Endothelial cell of umbilical vein (primary cell): ENCODE measurements around the gene RAD18. TPM values are rescaled to one million over a fixed set of nuclear protein-coding genes. Genes with fewer than 3 reads are reported as not detected.

ENCODE experiments used
- BruUV-seq: library from RNA; stranded (reverse); fragments of 400-500 nt; replicated peaks from 2 replicates; lab custom pipeline; 2021; lab: Mats Ljungman, UMichigan
- CTCF ChIA-PET: fragments of 300-600, 350-600 bp; sonication (Branson Sonifier 250); formaldehyde crosslinking; loops from one replicate; lab custom pipeline; 2021; ENCODE audit warnings: antibody characterized with exemption, inconsistent platforms; lab: Charles Lee
- POLR2A ChIA-PET: fragments of 300-600, 350-600 bp; sonication (Branson Sonifier 250); formaldehyde crosslinking; loops from one replicate; lab custom pipeline; 2021; ENCODE audit warnings: antibody characterized with exemption, inconsistent platforms; lab: Charles Lee
- DNase-seq: peaks from one replicate; pipeline ENCODE4 v3.0.0-alpha.2; 2011; ENCODE audit warnings: low read depth, low spot score
- FAIRE-seq: peaks from 2 replicates; lab custom pipeline; 2011; peaks lifted over from hg19 to GRCh38; lab: Jason Lieb, UNC
- H2AFZ ChIP-seq: 2 replicates; pipeline ENCODE4 v1.6.0; 2012; ENCODE audit warnings: low read depth, low read length, control low read depth, inconsistent platforms
- H3K27ac ChIP-seq: 2 replicates; pipeline ENCODE4 v1.5.1; 2011; ENCODE audit warnings: low read depth, mild to moderate bottlenecking, control low read depth, low read length, moderate library complexity; ENCODE audit not compliant: insufficient read depth
- H3K27me3 ChIP-seq, 2 experiments: 2 replicates each; pipeline versions ENCODE4 v1.6.0 to v1.6.1; 2011; ENCODE audit warnings: low read length in 2 of 2, mixed read lengths in 1 of 2; ENCODE audit not compliant: control insufficient read depth in 2 of 2, insufficient read depth in 2 of 2
- H3K36me3 ChIP-seq, 2 experiments: 2 replicates in 1 of 2; 3 replicates in 1 of 2; pipeline ENCODE4 v1.5.1; 2011; ENCODE audit warnings: low read length in 2 of 2, mild to moderate bottlenecking in 1 of 2, moderate library complexity in 1 of 2; ENCODE audit not compliant: control insufficient read depth in 2 of 2, insufficient read depth in 2 of 2; ENCODE audit errors: extremely low read depth in 1 of 2
- H3K4me1 ChIP-seq: 3 replicates; pipeline ENCODE4 v1.5.1; 2011; ENCODE audit warnings: mild to moderate bottlenecking, low read length; ENCODE audit not compliant: control insufficient read depth, insufficient read depth; ENCODE audit errors: extremely low read depth
- H3K4me2 ChIP-seq: 2 replicates; pipeline ENCODE4 v1.6.1; 2011; ENCODE audit warnings: low read length, control low read depth, mixed read lengths; ENCODE audit not compliant: insufficient read depth
- H3K4me3 ChIP-seq, 3 experiments: fragments of 200-600 bp in 1 of 3; sonication (generic), shearing (Covaris generic) in 1 of 3; replicated peaks in 1 of 3; 2 replicates each; pipeline ENCODE4 v1.5.1; 2011 to 2016; ENCODE audit warnings: control low read depth in 3 of 3, low read length in 3 of 3, mild to moderate bottlenecking in 2 of 3, inconsistent platforms in 1 of 3, low read depth in 1 of 3, moderate library complexity in 1 of 3; ENCODE audit not compliant: insufficient read depth in 1 of 3
- H3K79me2 ChIP-seq: 2 replicates; pipeline ENCODE4 v1.6.0; 2012; ENCODE audit warnings: low read length, inconsistent platforms; ENCODE audit not compliant: control insufficient read depth, insufficient read depth
- H3K9ac ChIP-seq: replicated peaks from 2 replicates; pipeline ENCODE3; 2011; ENCODE audit warnings: low read length, control low read depth; ENCODE audit not compliant: insufficient read depth; ENCODE audit errors: extremely low read depth
- H3K9me1 ChIP-seq: replicated peaks from 3 replicates; pipeline ENCODE4 v1.6.0; 2011; ENCODE audit warnings: mild to moderate bottlenecking, low read length; ENCODE audit not compliant: control insufficient read depth, insufficient read depth; ENCODE audit errors: extremely low read depth
- H3K9me3 ChIP-seq: replicated peaks from 2 replicates; pipeline ENCODE4 v1.5.1; 2012; ENCODE audit warnings: low read length, inconsistent platforms; ENCODE audit not compliant: control insufficient read depth, insufficient read depth
- H4K20me1 ChIP-seq: replicated peaks from 2 replicates; pipeline ENCODE3; 2011; ENCODE audit warnings: mild to moderate bottlenecking, low read length; ENCODE audit not compliant: control insufficient read depth, insufficient read depth; ENCODE audit errors: extremely low read depth
- EZH2 ChIP-seq: IDR thresholded peaks from 2 replicates; pipeline ENCODE4 v1.6.1; 2012; ENCODE audit warnings: borderline replicate concordance, low read depth, mild to moderate bottlenecking, moderate library complexity, low read length, inconsistent platforms; ENCODE audit not compliant: severe bottlenecking
- FOS ChIP-seq: IDR thresholded peaks from 2 replicates; pipeline ENCODE4 v1.6.1; 2011; ENCODE audit warnings: mild to moderate bottlenecking, low read length, moderate library complexity, borderline replicate concordance; ENCODE audit not compliant: insufficient read depth
- JUN ChIP-seq: IDR thresholded peaks from 2 replicates; pipeline ENCODE4 v1.6.1; 2011; ENCODE audit warnings: borderline replicate concordance, low read depth; ENCODE audit not compliant: insufficient read length, insufficient read depth
- MAX ChIP-seq: IDR thresholded peaks from 2 replicates; pipeline ENCODE4 v1.6.1; 2011; ENCODE audit not compliant: insufficient read depth, insufficient read length
- MYC ChIP-seq: IDR thresholded peaks from one replicate; pipeline ENCODE4 v1.6.1; 2011; ENCODE audit warnings: mild to moderate bottlenecking, low read depth, low read length
- POLR2A ChIP-seq: IDR thresholded peaks from 2 replicates; pipeline ENCODE4 v1.6.1; 2012; ENCODE audit warnings: low read depth, mild to moderate bottlenecking, control low read depth, low read length
- POLR2AphosphoS5 ChIP-seq: IDR thresholded peaks from 2 replicates; pipeline ENCODE4 v1.6.1; 2012; ENCODE audit warnings: low read depth, mild to moderate bottlenecking, control low read depth, low read length, moderate library complexity; ENCODE audit not compliant: insufficient read depth
- dilution Hi-C: fragments of 300-500 bp; cut with MboI; formaldehyde crosslinking; loops from one replicate; pipeline ENCODE4 v1.15.0; 2019; ENCODE audit warnings: low sequenced_read_pairs; ENCODE audit not compliant: extremely low pct_ligation_motif_present
- intact Hi-C: fragments of 100-400 bp; cut with micrococcal nuclease; formaldehyde crosslinking; loops from one replicate; pipeline ENCODE4 v1.10.0; 2022
- polyA plus RNA-seq, 4 experiments: library from polyadenylated mRNA; depleted of rRNA in 3 of 4; stranded (reverse) in 3 of 4; unstranded in 1 of 4; fragments of >200 nt; gene quantifications; 2 replicates each; pipeline versions ENCODE4 v1.2.1 to v1.2.3, GENCODE V29; 2011 to 2012; ENCODE audit warnings: missing spikeins in 1 of 4
- total RNA-seq: library from RNA; stranded (reverse); gene quantifications from 2 replicates; pipeline ENCODE4 v1.2.3, GENCODE V29; 2021
- TF ChIP-seq, protein P1 (sequence below), 2 donors: IDR thresholded peaks; 1 replicate in 1 of 2; 2 replicates in 1 of 2; pipeline ENCODE4 v1.5.1; 2011; ENCODE audit warnings: low read length in 2 of 2, mild to moderate bottlenecking in 2 of 2, moderate library complexity in 2 of 2, control low read depth in 1 of 2, inconsistent platforms in 1 of 2, low read depth in 1 of 2; ENCODE audit not compliant: insufficient read depth in 1 of 2; ENCODE audit errors: extremely low read depth in 1 of 2

Gene RAD18
- total and polyA plus RNA-seq, 2 donors (not counting 3 experiments of a cell fraction or from before 2014, with no cell fraction given): 7.9 to 23.8 TPM

DNA sequence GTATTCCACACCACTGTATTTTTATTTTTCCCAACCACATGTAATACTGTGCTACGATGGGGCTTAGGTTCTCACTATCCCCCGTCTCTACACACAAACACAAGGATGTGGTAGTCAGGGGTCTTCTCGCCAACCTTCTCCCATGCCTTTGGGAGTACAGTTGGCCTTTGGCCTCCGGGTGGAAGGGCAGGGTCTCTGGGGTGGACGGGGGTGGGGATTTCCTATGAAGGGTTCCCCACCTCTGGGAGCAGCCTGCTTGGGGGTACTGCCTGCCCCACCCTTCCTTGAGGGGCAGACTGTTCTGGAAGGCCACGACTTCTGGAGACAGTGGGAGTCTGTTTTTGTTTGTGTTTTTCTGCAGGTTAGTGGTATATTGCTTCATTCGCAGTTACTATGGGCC, 21.3 kb upstream of the RAD18 start:
- no peak overlapping the region for H3K27ac ChIP-seq
- H3K4me2 ChIP-seq: no peak overlapping the region
- H3K36me3 ChIP-seq: no peaks in the 10 kb centered on the region
- H4K20me1 ChIP-seq: no peaks in the 10 kb centered on the region
- no peak overlapping the region for H2AFZ ChIP-seq
- DNase-seq (no peak), FAIRE-seq (no peak)
- intact Hi-C loops: no loop called here
- no peak for TF ChIP-seq JUN
- no peak for TF ChIP-seq EZH2
- TF ChIP-seq POLR2AphosphoS5: no peak
- TF ChIP-seq FOS: no peak
- no peak for TF ChIP-seq MAX
- TF ChIP-seq MYC: no peak
- no peak for TF ChIP-seq POLR2A
- TF ChIP-seq, protein P1, sequence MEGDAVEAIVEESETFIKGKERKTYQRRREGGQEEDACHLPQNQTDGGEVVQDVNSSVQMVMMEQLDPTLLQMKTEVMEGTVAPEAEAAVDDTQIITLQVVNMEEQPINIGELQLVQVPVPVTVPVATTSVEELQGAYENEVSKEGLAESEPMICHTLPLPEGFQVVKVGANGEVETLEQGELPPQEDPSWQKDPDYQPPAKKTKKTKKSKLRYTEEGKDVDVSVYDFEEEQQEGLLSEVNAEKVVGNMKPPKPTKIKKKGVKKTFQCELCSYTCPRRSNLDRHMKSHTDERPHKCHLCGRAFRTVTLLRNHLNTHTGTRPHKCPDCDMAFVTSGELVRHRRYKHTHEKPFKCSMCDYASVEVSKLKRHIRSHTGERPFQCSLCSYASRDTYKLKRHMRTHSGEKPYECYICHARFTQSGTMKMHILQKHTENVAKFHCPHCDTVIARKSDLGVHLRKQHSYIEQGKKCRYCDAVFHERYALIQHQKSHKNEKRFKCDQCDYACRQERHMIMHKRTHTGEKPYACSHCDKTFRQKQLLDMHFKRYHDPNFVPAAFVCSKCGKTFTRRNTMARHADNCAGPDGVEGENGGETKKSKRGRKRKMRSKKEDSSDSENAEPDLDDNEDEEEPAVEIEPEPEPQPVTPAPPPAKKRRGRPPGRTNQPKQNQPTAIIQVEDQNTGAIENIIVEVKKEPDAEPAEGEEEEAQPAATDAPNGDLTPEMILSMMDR (IDR thresholded peaks at IDR 0.05; ENCODE audit: extremely low read depth in 1 of 2, insufficient read depth in 1 of 2, low read depth in 1 of 2, low read length in 2 of 2): no peak
- ChIA-PET POLR2A (no interaction called here), CTCF (interaction anchor here (5.1 kb wide), 1 partner anchor 9 kb away, joined by 73 read pairs; no protein-coding TSS in a partner anchor)
- H3K9me1 ChIP-seq: no peaks in the 10 kb centered on the region
- BruUV-seq: no TSS peak
- H3K9ac ChIP-seq: no peak overlapping the region
- no peaks in the 10 kb centered on the region for H3K79me2 ChIP-seq
- no peak overlapping the region for H3K4me3 ChIP-seq
- H3K4me1 ChIP-seq: no peaks in the 10 kb centered on the region
- dilution Hi-C loops: no loop called here
- H3K27me3 ChIP-seq: peaks cover 0 to 3% of the 10 kb centered on the region in 2 experiments
- H3K9me3 ChIP-seq: no peaks in the 10 kb centered on the region
